Stimulated activated CD8-positive, alpha-beta memory T cell treated with anti-CD3 and anti-CD28 coated beads, Interleukin-15, amount 100 ng/mL, for 4 hours (primary cell): ENCODE data around the gene HSPA2.
"Not testable (repeated sequence)": the region's sequence is repeated elsewhere in the genome, so short reads cannot be mapped to it uniquely, and the experiment has no call there.

Experiments used
- DNase-seq, 2 donors: peaks; one replicate each; pipeline ENCODE4 v3.0.0-alpha.2; 2020; ENCODE audit warnings: low read depth in 2 of 2

HSPA2 gene

DNA sequence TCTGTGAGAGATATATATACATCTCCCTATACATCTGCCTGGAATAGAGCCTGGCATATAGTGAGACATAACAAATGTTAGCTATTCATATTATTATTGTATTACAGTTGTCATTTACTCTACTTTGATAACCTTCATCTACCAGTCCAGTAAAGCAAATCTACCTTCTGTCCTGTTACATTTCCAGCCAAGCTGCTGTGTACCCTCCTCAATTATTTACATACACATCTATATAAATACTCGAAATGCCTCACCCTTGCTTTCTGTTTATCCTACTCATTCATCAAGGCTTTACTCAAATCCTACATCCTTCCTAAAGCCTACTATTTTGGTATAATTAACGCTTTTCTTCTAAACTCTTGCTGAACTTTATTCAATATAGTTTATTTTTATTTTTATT lies 27.3 kb upstream of the HSPA2 start:
- no peak for DNase-seq

DNA sequence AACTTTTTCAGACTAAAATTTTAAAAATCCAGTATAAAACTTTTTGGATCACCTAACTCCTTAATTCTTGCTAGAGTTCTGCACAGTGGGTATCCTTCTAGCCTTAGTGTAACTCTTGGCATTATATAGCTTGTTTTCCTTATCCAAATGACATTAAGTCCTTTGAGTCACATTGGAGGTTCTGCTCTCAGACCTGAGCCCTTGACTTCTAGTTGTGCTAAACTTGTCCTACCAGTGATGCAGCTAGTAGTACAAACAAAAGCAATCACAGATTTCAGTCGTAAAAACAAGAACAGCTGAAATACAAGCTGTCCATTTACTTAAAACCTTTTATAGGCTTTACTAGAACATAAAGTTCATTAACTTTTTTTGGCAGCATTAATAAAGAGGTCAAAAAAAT lies 25.5 kb upstream of the HSPA2 start:
- no peak for DNase-seq

DNA sequence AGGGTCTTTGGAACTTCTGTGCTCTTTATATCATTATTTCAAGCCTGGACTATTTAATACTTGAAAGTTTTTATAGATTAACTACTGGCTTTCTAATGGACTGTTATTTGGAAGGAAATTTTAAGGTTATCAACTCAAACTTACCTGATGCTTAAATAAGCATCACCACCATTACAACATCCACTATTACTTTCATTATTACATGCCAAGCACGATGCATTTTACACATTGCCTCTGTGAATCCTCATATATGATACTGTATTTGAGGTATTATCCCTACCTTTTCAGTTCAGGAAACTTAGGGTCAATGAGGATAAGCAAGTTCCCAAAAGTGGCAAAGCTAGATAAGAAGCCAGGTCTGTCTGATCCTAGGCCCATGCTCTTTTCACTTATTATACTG lies 23.6 kb upstream of the HSPA2 start:
- DNase-seq: no peak

DNA sequence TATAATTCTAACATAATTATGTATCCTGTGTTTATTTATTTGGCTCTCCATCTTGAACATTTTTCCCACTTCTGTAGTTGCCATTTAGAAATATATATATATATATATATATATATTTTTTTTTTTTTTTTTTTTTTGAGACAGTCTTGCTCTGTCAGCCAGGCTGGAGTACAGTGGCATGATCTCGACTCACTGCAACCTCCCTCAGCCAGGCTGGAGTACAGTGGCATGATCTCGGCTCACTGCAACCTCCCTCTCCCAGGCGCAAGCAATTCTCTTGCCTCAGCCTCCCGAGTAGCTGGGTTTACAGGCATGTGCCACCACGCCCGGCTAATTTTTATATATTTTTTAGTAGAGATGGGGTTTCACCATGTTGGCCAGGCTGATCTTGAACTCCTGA lies 22.9 kb upstream of the HSPA2 start:
- not testable (repeated sequence) for DNase-seq

DNA sequence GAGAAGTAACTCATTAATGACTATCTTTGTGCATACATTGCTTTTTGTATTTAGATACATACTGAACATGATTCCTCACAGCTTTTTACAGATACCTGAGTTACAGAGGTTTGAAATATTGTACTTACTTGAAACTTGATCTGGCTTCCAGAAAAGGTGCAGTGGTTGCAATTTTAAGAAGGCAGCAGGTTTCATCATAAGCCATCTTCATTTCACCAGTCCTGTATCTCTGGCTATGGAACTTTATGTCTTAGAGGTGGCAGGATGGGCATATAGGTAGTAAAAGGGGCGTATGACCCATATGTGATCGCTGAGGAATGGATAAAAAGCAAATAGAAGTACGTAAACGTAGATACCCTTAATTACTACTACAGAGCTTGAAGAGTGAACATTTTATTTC lies 22.3 kb upstream of the HSPA2 start:
- no peak for DNase-seq

DNA sequence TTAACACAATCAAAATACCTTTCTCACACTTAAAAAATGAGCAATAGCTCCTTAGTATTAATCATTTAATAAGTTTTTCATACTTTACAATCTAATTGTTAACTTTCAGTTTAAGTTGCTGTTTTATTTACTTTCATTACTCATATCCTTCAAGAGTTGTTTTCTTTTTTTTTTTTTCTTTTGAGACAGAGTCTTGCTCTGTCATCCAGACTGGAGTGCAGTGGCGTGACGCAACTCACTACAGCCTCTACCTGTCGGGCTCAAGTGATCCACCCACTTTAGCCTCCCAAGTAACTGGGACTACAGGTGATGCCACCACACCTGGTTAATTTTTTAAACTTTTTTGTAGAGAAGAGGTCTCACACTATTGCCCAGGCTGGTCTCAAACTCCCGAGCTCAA lies 19.8 kb upstream of the HSPA2 start:
- no peak for DNase-seq

DNA sequence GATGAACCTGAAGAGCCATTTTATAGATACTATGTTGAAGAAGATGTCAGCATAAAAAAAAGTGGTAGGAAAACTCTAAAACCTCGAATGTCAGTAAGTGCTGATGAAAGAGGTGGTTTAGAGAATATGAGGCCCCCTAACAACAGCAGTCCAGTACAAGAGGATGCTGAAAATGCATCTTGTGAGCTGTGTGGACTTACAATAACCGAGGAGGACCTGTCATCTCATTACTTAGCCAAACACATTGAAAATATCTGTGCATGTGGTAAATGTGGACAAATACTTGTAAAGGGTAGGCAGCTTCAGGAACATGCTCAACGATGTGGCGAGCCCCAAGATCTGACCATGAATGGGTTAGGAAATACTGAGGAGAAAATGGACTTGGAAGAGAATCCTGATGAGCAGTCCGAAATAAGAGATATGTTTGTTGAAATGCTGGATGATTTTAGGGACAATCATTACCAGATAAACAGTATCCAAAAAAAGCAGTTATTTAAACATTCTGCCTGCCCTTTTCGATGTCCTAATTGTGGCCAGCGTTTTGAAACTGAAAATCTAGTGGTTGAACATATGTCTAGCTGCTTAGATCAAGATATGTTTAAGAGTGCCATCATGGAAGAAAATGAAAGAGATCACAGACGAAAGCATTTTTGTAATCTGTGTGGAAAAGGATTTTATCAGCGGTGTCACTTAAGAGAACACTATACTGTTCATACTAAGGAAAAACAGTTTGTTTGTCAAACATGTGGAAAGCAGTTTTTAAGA lies 17.8 kb upstream of the HSPA2 start:
- no peak for DNase-seq

DNA sequence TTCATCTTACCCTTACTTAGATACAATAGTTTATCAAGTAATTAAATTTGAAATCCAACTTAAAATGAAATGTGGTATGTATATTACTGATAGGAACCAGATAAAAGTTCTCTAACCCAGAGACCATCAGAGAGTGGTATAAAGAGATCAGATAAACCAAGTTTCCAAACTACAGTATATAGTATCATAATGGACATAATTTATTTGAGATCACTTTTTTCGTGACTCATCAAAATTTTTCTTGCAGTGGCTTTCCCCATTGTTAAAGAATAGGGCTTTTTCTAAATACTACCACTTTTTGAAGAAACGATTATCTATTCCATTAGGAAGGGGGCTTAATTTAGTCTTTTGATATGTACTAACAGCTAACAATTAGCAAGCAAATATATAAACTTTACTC lies 15.2 kb upstream of the HSPA2 start:
- DNase-seq: no peak

DNA sequence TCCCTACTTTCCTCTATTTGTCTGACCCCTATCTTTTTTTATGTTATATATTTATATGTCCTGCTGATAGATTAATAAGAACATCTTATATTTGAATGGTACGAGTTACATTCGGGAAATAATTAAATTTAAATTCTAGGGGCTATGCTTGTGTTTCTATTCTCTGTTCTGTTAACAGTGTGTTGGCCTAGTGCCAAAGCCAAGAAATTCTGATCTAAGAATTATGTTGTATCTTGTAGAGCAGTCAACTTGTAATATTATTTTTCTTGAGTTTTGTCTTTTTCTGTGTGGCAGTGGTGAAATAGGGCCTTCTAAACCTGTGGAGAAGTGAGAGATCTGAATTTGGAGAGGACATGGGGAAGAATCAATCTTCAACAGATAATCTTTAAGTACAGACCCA lies 9.0 kb upstream of the HSPA2 start:
- DNase-seq: no peak

DNA sequence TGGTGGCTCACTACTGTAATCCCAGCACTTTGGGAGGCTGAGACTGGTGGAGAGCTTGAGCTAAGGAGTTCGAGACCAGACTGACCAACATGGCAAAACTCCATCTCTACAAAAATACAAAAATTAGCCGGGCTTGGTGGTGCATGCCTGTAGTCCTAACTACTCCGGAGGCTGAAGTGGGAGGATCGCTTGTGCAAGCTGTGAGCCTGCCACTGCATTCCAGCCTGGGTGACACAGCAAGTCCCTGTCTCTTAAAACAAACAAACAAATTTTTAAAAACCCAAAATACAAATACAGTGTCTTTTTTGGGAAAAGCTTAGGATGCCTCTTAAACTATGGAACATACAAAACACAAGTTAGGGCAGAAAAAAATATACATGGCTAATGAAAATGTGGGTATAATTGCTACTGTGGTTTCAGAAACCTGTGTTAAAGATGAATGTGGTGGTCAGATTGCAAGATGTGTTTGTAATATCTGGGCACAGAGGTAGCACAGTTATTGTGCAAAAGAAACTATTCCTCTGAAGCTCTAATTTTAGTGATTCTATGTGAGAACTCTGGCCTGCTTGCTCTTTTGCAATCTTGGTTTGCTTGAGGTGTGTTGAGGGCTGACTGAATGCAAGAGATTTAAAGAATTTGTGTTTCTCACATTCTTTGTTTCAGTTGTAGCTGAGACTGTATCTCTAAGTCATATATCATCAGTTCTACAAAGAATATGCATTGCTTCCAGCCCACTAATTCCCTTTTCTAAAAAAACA lies 3.9 kb upstream of the HSPA2 start:
- DNase-seq: no peak

DNA sequence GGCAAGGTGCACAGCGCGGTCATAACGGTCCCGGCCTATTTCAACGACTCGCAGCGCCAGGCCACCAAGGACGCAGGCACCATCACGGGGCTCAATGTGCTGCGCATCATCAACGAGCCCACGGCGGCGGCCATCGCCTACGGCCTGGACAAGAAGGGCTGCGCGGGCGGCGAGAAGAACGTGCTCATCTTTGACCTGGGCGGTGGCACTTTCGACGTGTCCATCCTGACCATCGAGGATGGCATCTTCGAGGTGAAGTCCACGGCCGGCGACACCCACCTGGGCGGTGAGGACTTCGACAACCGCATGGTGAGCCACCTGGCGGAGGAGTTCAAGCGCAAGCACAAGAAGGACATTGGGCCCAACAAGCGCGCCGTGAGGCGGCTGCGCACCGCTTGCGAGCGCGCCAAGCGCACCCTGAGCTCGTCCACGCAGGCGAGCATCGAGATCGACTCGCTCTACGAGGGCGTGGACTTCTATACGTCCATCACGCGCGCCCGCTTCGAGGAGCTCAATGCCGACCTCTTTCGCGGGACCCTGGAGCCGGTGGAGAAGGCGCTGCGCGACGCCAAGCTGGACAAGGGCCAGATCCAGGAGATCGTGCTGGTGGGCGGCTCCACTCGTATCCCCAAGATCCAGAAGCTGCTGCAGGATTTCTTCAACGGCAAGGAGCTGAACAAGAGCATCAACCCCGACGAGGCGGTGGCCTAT lies 875 bp downstream of the HSPA2 start:
- no peak for DNase-seq

DNA sequence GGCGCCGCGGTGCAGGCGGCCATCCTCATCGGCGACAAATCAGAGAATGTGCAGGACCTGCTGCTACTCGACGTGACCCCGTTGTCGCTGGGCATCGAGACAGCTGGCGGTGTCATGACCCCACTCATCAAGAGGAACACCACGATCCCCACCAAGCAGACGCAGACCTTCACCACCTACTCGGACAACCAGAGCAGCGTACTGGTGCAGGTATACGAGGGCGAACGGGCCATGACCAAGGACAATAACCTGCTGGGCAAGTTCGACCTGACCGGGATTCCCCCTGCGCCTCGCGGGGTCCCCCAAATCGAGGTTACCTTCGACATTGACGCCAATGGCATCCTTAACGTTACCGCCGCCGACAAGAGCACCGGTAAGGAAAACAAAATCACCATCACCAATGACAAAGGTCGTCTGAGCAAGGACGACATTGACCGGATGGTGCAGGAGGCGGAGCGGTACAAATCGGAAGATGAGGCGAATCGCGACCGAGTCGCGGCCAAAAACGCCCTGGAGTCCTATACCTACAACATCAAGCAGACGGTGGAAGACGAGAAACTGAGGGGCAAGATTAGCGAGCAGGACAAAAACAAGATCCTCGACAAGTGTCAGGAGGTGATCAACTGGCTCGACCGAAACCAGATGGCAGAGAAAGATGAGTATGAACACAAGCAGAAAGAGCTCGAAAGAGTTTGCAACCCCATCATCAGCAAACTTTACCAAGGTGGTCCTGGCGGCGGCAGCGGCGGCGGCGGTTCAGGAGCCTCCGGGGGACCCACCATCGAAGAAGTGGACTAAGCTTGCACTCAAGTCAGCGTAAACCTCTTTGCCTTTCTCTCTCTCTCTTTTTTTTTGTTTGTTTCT lies 1.7 kb downstream of the HSPA2 start:
- no peak for DNase-seq

DNA sequence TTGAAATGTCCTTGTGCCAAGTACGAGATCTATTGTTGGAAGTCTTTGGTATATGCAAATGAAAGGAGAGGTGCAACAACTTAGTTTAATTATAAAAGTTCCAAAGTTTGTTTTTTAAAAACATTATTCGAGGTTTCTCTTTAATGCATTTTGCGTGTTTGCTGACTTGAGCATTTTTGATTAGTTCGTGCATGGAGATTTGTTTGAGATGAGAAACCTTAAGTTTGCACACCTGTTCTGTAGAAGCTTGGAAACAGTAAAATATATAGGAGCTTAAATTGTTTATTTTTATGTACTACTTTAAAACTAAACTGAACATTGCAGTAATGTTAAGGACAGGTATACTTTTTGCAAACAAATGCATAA lies 2.3 kb downstream of the HSPA2 start:
- DNase-seq: no peak

DNA sequence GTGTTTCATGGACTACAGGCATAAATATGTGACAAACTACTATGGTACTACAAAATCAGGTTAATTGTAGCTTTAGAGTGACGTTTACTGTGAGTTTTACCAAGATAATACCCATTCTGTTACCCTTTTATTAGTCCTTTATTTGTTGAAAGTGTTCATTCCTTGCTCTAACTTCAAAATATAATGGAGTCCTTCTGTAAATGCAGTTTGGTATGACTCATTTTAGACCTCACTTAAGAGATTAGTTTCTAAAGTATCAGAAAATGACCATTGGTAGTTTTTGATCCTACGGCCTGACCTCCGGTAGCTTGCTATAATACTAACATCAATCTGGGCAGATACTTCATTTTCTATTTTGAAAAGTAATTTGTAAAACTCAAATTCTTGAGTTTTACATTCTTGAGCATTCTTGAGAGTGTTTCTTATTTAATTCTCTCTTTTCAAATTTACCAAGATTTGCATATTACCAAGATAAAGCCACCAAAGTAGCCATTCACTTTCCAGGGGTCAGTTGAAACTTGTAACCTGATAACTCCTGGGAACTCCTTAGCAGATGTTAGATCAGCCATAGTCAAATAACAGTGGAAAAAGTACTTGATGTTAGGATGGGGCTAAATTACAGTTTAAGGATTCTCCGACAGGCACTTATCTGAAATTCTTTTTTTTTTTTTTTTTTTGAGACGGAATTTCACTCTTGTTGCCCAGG lies 4.2 kb downstream of the HSPA2 start:
- no peak for DNase-seq

DNA sequence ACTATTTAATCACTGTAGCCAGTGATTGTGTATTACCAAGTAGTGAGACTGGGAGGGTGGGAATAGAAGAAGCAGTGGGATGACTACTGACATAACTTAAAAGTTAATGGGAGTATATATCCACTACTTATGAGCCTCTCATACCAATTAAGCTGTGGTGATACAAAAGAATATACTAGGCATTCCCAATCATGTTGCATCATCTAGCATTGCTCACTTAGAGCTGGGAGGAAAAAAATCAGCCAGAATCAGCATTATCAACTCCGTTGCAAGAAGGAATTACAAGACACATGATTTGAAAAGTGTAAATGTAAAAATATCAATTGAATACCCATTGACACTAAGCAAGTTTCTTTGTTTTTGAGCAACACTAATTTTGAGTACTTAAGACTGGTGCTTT lies 8.5 kb downstream of the HSPA2 start:
- no peak for DNase-seq

DNA sequence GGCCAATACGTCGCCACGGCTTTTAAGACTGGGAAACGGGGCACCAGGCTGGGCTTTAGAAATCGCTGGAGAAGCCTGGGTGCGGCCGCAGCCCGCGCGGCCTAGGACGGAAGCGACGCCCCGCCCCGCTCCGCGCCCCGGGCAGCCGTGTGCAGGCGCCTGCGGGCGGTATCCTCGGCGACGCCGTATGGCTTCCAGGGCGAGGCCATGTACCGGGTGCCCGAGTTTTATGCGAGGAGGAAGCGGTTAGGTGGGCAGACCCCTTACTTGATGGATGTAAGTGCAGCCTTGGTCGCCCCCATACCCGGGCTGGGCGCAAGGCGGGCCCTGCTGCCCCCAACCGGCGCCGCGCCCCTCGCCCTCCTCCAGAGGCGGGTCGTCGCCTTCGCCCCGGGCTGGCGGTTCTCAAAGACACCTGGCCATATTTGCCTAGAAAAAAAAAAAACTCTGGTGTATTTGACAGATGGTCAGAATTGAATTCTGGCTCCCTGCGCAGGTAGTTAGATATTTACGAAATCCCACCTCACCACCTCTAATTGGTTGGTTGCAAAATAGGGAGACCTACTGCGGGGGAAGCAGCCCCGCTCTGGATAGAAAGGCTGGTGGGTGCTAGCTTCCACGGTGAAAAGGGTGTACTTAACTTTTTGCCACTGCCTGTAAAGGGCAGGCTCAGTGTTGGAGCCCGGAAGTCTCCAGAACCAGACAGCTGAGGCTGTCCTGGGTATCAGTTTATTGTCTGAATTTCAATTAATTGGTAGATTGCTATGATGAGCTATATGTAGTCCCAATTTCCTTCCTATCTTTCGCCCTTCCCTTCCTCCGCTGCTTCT lies 9.5 kb downstream of the HSPA2 start, which contains the start of gene PPP1R36:
Gene PPP1R36 (plus strand): TSS at position 171 of the 830 bp plus-strand sequence. CDS start 37 bp downstream, at position 208.
- DNase-seq: no peak

DNA sequence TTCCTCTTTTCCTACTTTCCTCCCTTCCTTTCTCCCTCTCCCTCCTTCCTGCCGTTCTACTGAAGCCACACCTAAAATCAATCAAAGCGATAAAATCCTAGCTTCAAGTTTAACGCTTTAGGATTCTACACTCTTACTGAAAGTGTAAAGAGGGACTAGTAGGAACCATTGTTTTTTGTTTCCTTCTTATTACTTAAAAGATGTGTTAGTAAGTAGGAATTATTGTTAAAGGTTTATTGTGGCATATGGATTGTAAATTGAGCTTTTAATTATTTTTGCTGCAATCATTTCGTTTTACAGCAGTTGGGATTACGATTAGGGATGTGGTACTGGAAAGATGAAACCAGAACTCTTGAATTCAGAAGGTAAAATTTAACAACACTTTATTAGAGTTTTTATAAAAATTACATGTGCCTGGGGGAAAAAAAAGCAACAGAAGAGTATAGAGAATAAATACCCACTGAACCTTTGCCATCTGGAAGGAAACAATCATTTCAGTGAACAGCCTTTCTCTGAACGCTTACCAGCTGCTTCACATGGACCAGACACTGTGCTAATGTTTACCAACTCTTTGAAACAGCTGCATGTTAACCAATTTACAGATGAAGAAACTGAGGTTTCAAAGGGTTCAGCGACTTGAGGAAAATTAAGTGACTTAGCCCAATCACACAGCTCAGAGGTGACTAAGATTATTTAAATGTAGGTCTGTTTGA lies 10.2 kb downstream of the HSPA2 start:
- no peak for DNase-seq

DNA sequence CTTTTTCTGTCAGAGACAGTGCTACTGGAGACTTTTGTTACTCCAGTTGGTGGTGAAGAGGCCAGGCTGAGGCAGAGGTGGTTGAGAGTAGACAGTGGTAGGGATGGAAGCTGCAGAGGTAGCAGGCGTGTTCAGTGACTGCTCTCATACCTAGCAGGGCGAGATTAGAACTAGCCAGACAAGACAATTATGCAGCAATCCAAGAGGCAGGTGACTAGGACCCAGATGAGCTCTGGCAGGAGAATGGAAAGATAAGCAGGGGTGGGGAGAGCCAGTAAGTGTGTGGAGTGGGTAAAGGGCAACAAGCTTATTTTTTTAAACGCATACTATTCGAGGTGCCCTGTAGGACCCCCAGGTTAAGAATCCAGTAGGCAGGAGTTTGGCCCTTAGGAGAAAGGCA lies 14.0 kb downstream of the HSPA2 start:
- DNase-seq: no peak

DNA sequence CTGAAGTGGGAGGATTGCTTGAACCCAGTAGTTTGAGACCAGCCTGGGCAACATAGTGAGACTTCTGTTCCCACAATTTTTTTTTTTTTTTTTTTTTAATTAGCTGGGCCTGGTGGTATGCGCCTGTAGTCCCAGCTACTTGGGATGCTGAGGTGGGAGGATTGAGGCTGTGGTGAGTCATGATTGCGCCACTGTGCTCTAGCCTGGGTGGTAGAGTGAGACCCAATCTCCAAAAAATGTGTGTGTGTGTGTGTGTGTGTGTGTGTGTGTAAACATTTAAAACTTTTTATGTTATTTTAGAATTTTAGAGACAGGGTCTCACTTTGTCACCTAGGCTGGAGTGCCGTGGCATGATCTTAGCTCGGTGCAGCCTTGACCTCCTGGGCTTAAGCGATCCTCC lies 16.0 kb downstream of the HSPA2 start:
- DNase-seq: no peak

DNA sequence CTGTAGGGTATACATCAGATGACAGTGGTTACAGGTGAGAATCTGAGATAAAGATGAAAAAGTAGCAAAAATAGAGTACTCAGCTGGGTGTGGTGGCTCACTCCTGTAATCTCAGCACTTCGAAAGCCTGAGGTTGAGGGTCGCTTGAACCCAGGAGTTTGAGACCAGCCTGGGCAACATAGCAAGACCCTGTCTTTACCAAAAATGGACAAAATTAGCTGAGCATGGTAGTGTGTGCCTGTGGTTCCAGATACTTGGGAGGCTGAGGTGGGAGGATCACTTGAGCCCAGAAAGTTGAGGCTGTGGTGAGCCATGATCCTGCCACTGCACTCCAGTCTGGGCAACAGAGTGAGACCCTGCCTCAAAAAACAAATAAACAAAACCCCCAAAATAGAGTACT lies 17.7 kb downstream of the HSPA2 start:
- not testable (repeated sequence) for DNase-seq
